ENCODE measurements around the gene HGS. TPM values are rescaled to one million over a fixed set of nuclear protein-coding genes. Genes with fewer than 3 reads are reported as not detected.

The HGS gene
- total and polyA plus RNA-seq, 2 of the 13 experiments (the other 11 are each of a cell fraction or from before 2014, with no cell fraction given) = 73.3 to 78.1 TPM

- peak; percentile 69; the same call in 1 of the 2 replicates for TF ChIP-seq ZNF512 (CRISPR knock-in tag; IDR thresholded peaks at IDR 0.05)
- peak; percentile 96 for TF ChIP-seq NR1H2 (CRISPR knock-in tag; IDR thresholded peaks at IDR 0.05; ENCODE audit: borderline replicate concordance, low read depth)
- peak; percentile 92 for TF ChIP-seq HINFP (CRISPR knock-in tag; IDR thresholded peaks at IDR 0.05; ENCODE audit: low read depth)
- TF ChIP-seq ELF1 (CRISPR knock-in tag; IDR thresholded peaks at IDR 0.05) = peak; percentile 94
- TF ChIP-seq TRIM22 (IDR thresholded peaks at IDR 0.05) = no peak
- TF ChIP-seq POLR2AphosphoS2 (IDR thresholded peaks at IDR 0.05; ENCODE audit: low read depth, low read length) = peak; percentile 83; the same call in 1 of the 2 replicates
- peak; percentile 91 for TF ChIP-seq ZNF264 (CRISPR knock-in tag; IDR thresholded peaks at IDR 0.05)
- TF ChIP-seq ZNF749 (CRISPR knock-in tag; IDR thresholded peaks at IDR 0.05; ENCODE audit: borderline replicate concordance) = peak; percentile 95
- TF ChIP-seq ZNF205 (CRISPR knock-in tag; IDR thresholded peaks at IDR 0.05) = peak; percentile 88
- TF ChIP-seq ARID3A (IDR thresholded peaks at IDR 0.05; ENCODE audit: low read depth, low read length) = no peak
- peak; percentile 83 for TF ChIP-seq ZNF281 (CRISPR knock-in tag; IDR thresholded peaks at IDR 0.05; ENCODE audit: borderline replicate concordance)
- TF ChIP-seq ZC3H4 (CRISPR knock-in tag; IDR thresholded peaks at IDR 0.05; ENCODE audit: borderline replicate concordance) = peak; percentile 89; the same call in 1 of the 2 replicates
- 0 out of 2 replicates have a peak, but pooled peaks have one; percentile 33 for TF ChIP-seq NFRKB (IDR thresholded peaks at IDR 0.05)
- peak; percentile 91 for TF ChIP-seq DR1 (CRISPR knock-in tag; IDR thresholded peaks at IDR 0.05)
- peak; percentile 98; the same call in 1 of the 2 replicates for TF ChIP-seq ZFYVE20 (CRISPR knock-in tag; IDR thresholded peaks at IDR 0.05; ENCODE audit: borderline replicate concordance, low read depth)
- TF ChIP-seq MTERF4 (CRISPR knock-in tag; IDR thresholded peaks at IDR 0.05) = no peak
- TF ChIP-seq ATRX (CRISPR knock-in tag; IDR thresholded peaks at IDR 0.05; ENCODE audit: borderline replicate concordance) = no peak; the same call in 1 of the 2 replicates
- TF ChIP-seq NONO (IDR thresholded peaks at IDR 0.05) = no peak
- peak; percentile 96 for TF ChIP-seq NONO (CRISPR knock-in tag; conservative IDR thresholded peaks at IDR 0.05)
Measured at GRCh38 chr17:81727324-81728031, 43.7 kb downstream of the HGS start (continued).
